Cortex of kidney (tissue), 1 donor: Measurements from ENCODE around the gene PGGHG.
"Not testable (repeated sequence)": the region's sequence is repeated elsewhere in the genome, so short reads cannot be mapped to it uniquely, and the experiment has no call there.

Experiments
- DNase-seq: peaks from one replicate; lab custom pipeline; 2025; lab: John Stamatoyannopoulos, UW

The PGGHG gene

DNA sequence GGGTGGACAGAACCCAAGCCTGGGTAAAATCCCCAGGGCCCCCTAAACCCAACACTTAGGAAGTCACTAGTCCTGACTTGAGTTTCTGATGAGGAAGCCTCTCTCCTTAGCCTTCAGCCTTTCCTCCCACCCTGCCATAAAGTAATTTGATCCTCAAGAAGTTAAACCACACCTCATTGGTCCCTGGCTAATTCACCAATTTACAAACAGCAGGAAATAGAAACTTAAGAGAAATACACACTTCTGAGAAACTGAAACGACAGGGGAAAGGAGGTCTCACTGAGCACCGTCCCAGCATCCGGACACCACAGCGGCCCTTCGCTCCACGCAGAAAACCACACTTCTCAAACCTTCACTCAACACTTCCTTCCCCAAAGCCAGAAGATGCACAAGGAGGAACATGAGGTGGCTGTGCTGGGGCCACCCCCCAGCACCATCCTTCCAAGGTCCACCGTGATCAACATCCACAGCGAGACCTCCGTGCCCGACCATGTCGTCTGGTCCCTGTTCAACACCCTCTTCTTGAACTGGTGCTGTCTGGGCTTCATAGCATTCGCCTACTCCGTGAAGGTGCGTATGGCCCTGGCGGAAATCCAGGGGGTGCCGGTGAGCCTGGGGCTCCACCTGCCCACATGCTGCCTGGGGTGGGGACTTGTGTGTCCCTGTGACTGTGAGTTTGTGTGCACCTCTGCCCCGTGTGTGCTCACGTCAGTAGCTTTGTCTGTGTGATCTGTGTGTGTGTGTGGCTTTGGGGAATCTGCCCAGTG lies 25.0 kb downstream of the PGGHG start, which contains the start of gene IFITM1:
IFITM1 (plus strand) TSS at position 254 of the 767 bp plus-strand sequence; CDS start at position 385, 131 bp downstream.
- DNase-seq = no peak

DNA sequence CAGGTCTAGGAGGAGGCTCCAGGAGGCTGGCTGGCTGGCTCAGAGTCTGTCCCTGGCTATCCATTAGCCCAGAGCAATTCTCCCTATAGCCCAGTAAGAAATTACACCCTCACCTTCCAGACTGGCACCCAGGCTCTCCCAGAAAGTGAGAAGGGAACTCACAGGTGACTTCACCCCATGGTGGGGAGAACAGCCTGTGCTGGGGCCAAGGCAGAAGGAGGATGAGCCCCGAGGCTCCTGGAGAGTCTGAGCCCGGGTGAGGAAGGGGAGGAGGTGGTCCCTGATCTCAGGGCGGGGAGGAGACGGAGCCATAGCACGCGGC lies 25.6 kb downstream of the PGGHG start:
- not testable (repeated sequence) for DNase-seq

DNA sequence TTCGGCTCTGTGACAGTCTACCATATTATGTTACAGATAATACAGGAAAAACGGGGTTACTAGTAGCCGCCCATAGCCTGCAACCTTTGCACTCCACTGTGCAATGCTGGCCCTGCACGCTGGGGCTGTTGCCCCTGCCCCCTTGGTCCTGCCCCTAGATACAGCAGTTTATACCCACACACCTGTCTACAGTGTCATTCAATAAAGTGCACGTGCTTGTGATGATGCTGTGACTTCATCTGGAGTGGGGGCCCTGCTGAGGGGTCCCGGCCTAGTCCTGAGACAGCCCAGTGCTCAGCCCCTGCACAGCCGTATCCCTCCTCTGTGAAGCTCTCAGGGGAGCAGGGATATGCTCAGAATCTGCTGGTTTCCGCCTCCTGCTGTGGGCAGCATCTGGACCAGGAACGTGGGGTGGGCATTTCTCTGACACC lies 26.1 kb downstream of the PGGHG start:
- DNase-seq = no peak

DNA sequence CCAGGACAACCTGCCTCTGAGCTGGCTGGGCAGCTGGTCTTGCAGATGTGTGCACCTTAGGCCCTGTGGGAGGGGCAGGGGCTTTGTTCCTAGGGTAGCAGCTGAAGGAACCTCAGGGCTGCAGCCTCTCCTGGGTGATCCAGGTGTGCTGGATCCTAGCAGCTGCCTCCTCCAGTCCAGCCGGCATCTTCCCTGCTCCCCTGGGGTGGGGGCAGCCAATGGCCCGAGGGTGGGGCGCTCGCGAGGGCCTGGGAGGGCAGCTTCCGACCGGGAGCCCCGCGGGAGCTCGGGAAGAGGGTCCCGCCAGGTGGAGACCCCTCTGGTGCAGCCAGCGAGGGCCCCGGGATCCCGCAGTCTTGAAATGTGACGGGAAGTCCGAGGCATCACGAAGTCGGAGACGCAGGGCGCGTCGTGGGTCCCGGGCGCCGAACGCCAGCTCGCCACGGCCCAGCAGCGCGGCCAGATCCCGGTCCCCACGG lies 26.6 kb downstream of the PGGHG start:
- no peak for DNase-seq

DNA sequence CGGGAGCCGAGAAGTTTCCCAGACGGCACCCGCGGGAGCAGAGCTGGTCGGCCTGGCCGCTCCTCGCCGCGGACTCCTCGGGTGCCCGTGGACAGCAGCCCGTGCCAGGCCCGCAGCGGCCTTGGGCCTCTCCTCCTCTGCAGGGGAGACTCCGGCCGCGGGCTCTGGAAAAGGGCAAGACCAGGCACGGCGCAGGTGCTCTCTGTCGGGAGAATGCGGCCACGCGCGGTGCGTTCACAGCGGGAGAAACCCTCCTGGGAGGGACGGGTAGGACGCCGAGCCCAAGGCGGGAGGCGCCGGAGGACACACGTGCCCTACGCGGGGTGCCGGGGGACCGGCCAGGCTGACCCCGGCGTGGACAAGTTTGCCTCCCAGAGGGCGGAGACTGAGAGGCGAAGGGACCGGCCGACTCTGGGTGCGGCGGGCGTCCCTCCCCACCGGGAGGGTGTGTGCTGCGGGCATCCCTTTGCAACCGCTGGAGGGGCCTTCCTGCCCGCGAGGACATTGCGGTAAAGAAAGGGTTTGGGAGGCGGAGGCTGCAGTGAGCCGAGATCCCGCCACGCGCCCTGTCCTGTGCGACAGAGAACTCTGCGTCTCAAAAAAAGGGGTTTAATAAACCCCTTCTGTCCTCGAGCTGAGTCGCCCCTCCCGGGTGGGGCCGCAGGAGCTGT lies 27.2 kb downstream of the PGGHG start:
- no peak for DNase-seq

DNA sequence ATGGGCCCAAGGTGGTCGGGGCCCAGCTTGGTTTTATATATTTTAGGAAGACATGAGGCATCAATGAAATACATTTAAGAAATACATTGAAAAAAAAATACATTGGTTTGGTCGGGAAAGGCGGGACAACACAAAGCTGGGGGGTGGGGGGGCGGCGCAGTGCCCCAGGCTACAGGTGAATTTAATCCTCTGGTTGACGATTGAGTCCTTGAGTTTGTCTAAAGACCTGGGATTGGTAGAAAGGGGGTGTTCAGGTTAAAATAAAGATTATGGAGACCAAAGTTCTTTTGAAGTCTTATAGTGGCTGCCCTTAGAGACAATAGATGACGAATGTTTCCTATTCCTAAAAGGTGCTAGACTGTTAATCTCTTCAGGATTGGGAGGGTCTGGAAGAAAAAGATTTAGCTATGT lies 28.0 kb downstream of the PGGHG start:
- no peak for DNase-seq

DNA sequence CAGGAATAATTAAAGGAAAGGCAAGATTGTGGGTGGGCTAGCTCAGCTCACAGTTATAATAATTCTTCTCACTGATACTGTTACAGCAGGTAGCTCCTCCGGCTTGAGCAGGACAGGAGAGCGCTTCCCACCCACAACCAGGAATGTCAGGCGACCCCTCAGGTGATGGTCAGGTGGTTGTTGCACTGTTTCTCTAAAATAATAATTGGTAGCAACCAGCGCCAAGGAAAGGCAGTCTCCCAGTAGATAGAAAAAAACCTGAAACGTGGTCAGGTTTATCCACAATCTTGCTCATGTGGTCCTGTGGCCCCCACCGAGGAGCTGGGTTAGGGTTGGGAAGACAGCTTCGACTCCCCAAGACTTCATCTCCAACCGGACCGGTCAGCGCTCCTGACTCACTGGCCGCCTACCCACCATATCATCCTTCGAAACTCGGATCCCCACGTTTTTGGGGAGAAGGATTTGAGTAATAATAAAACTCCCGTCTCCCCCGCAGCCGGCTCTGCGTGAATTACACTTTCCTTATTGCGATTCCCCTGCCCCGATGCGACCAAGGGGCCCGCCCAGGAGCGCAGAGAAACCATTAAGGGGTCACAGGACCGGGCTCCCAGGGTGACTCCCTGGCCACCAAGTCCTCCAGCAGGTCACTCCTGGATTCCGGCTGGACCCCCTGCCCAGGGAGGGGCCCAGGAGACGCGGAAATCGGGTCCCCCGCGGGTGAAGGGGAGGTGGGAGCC lies 28.9 kb downstream of the PGGHG start:
- not testable (repeated sequence) for DNase-seq

DNA sequence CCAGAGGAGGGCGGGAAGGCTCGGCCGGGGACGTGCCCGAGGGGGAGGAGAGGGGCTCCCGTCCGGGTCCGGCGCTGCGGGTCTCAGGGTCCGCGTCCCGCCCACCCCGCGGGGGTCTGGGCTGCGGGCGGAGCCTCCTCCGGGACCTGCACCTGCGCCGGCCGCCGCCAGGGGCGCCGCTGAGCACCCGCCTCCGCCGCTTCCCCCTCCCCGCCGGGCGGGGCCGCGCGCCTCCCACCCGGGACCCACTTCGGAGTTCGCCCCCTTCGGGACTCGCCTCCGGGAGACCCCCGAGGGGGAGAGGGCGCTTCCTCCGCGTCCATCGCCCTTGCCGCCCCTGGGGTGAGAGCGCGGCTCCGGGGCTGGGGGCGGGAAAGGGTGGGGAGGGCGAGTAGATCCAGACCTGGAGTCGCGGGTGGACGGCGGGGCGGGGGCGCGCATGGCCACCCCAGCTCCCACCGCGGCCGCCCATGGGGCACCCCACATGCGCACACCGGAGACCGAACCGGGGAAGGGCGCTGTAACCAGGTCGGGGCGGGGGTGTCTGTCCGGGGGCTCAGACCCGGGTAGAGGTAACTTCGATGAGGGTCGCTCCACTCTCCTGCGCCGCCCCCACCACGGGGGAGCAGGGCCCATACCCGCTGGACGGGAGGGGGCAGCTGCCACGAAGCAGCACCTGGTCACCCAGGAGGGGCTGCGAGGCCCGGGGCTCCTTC lies 29.6 kb downstream of the PGGHG start:
- DNase-seq = not testable (repeated sequence)

DNA sequence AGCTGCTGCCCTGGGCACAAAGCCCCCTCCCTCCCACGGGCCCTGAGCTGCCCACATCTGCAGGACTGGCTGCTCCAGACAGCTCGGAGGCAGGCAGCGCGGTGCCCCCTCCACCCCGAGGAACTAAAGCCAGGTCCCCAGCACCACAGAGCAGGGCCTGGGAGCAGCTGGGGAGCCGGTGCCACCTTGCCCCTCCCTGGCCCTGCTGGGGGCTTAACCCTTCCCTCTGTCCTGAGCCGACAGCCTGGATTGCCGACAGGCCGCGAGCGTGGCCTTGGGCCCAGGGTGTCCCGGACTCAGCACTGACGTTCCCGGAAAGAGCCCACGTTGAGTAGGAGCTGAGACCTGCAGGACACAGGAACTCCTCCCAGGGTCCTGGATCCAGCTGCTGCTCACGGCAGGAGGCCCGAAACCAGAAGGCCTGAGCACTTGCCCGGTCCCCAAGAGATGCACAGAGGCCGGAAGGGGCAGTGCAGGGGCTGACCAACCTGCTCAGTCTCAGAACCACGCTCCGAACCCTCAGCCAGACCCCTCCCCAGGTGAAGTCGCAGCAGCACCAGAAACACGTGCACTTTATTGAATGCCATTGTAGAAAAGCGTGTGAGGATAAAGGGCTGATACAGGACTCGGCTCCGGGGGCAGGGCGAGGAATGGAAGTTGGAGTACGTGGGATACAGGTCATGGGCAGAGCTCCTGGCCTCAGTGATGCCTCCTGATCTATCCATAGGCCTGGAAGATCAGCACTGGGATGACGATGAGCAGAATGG lies 30.4 kb downstream of the PGGHG start:
- not testable (repeated sequence) for DNase-seq

DNA sequence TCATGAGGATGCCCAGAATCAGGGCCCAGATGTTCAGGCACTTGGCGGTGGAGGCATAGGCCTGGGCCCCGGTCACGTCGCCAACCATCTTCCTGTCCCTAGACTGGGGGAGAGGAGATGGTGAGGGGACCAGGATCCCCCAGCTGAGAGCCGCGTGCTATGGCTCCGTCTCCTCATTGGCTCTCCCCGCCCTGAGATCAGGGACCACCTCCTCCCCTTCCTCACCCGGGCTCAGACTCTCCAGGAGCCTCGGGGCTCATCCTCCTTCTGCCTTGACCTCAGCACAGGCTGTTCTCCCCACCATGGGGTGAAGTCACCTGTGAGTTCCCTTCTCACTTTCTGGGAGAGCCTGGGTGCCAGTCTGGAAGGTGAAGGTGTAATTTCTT lies 31.0 kb downstream of the PGGHG start:
- not testable (repeated sequence) for DNase-seq

DNA sequence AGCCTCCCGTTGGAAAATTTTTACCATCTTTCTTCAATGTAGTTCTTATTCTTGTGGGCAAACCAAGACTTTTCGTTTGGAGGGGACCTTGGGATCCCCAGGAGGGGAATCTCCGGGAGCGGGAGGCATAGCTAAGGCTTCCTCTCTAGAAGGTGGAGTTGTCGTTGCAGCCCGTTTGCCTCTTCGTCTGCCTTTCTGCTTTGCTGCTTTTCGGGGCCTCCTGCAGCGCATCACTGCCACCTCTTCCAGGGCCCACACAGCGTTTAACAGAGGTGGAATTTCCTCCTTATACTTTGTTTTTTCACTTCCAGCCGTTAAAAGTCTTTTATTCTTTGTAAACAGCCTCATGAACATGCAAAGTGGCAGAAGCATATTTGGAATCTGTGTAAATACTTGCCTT lies 35.2 kb downstream of the PGGHG start:
- no peak for DNase-seq

DNA sequence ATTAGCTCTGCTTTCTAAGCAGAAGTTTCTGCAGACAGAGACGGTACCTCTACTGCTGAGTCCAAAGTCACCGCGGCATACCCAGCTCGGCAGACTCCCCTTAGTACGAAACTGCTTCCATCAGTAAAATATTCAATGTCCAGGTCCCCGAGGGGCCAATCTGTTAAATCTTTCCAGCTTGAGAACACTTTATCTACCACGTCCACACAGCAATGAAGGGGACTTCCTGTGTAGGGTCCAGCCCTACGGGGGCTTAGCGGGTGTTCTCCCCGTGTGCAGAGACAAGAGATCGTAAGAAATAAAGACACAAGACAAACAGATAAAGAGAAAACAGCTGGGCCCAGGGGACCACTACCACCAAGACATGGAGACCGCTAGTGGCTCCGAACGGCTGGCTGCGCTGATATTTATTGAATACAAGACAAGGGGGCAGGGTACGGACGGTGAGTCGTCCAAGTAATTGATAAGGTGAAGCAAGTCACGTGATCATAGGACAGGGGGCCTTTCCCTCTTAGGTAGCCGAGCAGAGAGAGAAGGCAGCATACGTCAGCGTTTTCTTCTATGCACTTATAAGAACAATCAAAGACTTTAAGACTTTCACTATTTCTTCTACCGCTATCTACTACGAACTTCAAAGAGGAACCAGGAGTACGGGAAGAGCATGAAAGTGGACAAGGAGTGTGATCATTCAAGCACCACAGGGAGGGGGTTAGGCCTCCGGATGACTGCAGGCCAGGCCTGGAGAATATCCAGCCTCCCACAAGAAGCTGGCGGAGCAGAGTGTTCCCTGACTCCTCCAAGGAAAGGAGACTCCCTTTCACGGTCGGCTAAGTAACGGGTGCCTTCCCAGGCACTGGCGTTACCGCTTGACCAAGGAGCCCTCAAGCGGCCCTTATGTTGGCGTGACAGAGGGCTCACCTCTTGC lies 35.9 kb downstream of the PGGHG start:
- not testable (repeated sequence) for DNase-seq

DNA sequence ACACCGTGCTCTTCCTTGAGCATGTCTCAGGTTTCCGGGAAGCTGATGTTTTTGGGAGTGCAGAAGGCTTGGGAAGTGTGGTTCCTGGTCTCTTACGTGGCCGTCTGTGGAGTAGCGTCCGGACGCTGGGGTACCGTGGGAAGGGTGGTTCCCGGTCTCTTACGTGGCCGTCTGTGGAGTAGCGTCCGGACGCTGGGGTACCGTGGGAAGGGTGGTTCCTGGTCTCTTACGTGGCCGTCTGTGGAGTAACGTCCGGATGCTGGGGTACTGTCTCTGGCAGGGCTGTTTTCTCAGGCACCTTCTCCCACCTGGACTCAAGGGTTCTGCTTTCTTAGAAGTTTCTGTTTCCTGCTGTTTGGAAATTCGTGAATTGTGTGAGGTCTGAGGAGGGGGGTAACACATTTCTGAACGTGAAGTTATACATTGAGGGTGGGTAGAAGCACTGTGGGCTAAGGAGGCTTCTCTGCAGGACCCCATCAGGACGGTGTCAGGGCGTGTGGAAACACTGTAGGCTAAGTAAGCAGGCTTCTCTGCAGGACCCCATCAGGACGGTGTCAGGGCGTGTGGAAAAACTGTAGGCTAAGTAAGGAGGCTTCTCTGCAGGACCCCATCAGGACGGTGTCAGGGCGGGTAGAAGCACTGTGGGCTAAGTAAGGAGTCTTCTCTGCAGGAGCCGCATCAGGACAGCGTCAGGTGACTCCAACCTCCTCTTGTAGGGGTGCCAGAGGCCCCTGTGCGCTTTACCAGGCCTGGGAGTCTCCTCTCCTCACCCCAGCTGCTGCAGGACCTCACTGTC lies 37.1 kb downstream of the PGGHG start:
- no peak for DNase-seq

DNA sequence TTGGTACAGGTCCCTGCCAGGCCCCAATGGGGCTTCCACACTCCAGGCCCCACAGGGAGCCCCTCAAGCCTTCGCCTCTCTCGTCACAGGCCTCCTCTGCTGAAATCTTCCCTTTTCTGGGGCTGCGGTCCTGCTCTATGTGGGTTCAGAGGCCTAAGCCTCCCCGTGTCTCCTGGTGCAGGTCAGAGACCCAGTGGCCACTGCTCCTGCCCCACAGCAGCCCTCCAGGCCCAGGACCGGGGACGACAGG lies 37.6 kb downstream of the PGGHG start:
- no peak for DNase-seq

DNA sequence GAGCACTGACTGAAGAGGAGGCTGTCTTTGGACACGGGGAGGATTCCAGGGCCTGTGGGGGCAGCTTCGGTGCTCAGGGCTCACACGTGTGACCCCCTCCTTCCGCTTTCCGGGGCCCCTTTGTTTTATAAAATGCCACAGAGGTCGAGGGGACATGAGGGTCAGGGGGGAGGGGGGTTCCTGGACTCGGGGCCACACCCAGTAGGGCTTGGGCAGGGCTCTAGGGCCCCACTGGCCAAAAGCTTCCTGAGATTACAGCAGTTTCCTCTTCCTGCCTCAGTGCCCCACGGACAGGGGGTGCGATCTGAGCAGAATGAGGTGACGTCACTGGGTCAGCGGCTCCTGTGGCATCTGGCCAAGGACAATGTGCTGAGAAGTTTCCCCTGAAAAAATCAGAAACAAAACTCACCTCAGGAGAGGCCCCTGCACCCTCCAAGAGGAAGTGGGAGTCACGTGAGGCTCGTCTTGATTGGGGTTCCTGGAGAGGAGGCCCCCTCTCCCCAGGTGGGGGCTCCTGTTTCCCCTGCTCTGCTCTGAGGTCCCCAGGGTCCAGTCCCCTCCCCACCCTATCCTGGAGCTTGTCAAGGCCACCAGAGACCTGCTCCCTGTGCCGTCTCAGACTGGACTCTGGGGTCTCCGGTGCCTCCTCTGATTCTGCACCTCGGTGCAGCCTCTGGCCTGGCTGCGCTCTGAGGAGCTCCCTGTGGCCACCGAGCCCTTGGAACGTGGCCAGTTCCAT lies 38.1 kb downstream of the PGGHG start:
- no peak for DNase-seq

DNA sequence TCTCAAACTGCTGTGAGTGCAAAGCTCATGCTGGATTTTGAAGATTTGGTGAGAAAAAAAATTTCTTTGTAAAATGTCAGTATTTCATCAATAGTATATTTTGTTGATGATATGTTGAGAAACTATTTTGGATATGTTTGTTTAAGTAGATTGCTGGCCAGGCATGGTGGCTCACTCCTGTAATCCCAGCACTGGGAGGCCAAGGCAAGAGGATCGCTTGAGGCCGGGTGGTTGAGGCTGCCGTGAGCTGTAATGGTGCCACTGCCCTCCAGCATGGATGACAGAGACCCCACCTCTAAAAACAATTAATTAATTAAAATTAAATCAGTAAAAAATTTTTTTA lies 38.6 kb downstream of the PGGHG start:
- DNase-seq = no peak

DNA sequence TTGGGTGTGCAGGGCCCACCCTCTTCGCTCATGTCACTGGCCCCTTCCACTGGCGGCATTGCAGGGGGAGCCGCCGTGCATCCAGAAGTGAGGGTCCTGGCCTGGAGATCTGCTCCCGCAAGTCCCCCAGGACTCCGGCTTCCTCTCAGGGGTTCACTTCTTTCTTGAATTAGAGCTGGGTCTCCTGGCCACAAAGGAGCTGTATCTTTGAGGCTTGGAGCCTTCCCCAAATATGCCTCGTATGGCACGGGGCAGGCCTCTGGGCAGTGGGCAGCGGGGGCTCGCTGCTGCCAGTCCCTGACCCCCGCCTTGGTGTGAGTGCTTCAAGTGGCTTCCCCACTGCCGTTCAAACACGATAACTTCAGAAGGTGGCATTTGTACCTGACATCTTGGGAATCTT lies 39.1 kb downstream of the PGGHG start:
- DNase-seq = no peak

DNA sequence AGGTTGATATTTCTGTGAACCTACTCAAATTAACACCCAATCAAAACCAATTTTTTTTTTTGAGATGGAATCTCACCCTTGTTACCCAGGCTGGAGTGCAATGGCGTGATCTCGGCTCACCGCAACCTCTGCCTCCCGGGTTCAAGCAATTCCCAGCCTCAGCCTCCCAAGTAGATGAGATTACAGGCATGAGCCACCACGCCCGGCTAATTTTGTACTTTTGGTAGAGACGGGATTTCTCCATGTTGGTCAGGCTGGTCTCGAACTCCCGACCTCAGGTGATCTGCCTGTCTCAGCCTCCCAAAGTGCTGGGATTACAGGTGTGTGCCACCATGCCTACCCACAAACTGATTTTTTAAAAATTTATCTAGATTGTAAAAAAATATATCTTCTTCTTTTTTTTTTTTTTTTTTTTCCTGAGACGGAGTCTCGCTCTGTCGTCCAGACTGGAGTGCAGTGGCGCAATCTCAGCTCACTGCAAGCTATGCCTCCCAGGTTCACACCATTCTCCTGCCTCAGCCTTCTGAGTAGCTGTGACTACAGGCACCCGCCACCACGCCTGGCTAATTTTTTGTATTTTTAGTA lies 39.7 kb downstream of the PGGHG start:
- DNase-seq = not testable (repeated sequence)

DNA sequence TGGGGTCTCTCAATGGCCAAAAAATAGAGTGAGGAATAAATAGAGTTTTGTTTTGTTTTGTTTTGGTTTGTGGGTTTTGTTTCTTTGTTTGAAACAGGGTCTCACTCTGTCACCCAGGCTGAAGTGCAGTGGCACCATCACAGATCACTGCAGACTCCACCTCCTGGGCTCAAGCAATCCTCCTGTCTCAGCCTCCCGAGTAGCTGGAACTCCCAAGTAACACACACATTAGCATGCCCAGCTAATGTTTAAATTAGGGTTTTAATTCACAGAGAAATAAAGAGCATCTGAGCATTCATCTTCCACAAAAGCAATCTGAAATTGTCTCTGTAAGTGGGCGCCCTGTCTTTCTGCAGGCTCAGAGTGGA lies 40.9 kb downstream of the PGGHG start:
- DNase-seq = no peak
